ENCODE results near the gene NANS.

- TF ChIP-seq EZH2phosphoT487 (IDR thresholded peaks at IDR 0.05; ENCODE audit: borderline replicate concordance) (no peak), CTCF (conservative IDR thresholded peaks at IDR 0.05; ENCODE audit: low read length) (no peak)
Observed at GRCh38 chr9:98031169-98031568, 25.4 kb upstream of the NANS start.
